MM.1S (cell line): Measurements from ENCODE around the gene RPS6KC1.

Experiments used
- DNase-seq: peaks from one replicate; pipeline ENCODE4 v3.0.0-alpha.2; 2015
- H2AFZ ChIP-seq: fragments of 300-600 bp; sonication (generic); 2 replicates; pipeline ENCODE4 v1.6.0; 2016; ENCODE audit warnings: antibody characterized with exemption, low read length
- H3F3A ChIP-seq: fragments of 300-600 bp; sonication (generic); 2 replicates; pipeline ENCODE4 v1.6.1; 2016; ENCODE audit warnings: mild to moderate bottlenecking, antibody characterized with exemption, low read length, moderate library complexity, mixed read lengths; ENCODE audit not compliant: insufficient read depth
- H3K27ac ChIP-seq: fragments of 300-600 bp; sonication (generic); 2 replicates; pipeline ENCODE4 v1.5.1; 2016; ENCODE audit warnings: mild to moderate bottlenecking, low read length
- H3K27me3 ChIP-seq: fragments of 300-600 bp; sonication (generic); replicated peaks from 2 replicates; pipeline ENCODE4 v1.6.0; 2016; ENCODE audit warnings: low read length; ENCODE audit not compliant: insufficient read depth
- H3K36me3 ChIP-seq: fragments of 300-600 bp; sonication (generic); replicated peaks from 2 replicates; pipeline ENCODE4 v1.6.1; 2016; ENCODE audit warnings: mild to moderate bottlenecking, low read length, mixed read lengths; ENCODE audit not compliant: insufficient read depth
- H3K4me1 ChIP-seq: fragments of 300-600 bp; sonication (generic); 2 replicates; pipeline ENCODE4 v1.6.1; 2016; ENCODE audit warnings: low read length, mixed read lengths
- H3K4me2 ChIP-seq: fragments of 300-600 bp; sonication (generic); 2 replicates; pipeline ENCODE4 v1.6.0; 2016; ENCODE audit warnings: low read depth, low read length
- H3K4me3 ChIP-seq: fragments of 300-600 bp; sonication (generic); 2 replicates; pipeline ENCODE4 v1.5.1; 2016; ENCODE audit warnings: low read length, mixed read lengths
- H3K79me2 ChIP-seq: fragments of 300-600 bp; sonication (generic); 2 replicates; pipeline ENCODE4 v1.6.1; 2016; ENCODE audit warnings: mixed run types, low read length, mixed read lengths
- H3K9ac ChIP-seq: fragments of 300-600 bp; sonication (generic); 2 replicates; pipeline ENCODE4 v1.6.1; 2016; ENCODE audit warnings: low read length, mixed read lengths
- H3K9me2 ChIP-seq: fragments of 300-600 bp; sonication (generic); replicated peaks from 2 replicates; pipeline ENCODE4 v1.6.1; 2016; ENCODE audit warnings: mild to moderate bottlenecking, low read length, mixed read lengths; ENCODE audit not compliant: insufficient read depth
- H3K9me3 ChIP-seq: fragments of 300-600 bp; sonication (generic); replicated peaks from 2 replicates; pipeline ENCODE4 v1.6.1; 2016; ENCODE audit warnings: mild to moderate bottlenecking, low read length, mixed read lengths; ENCODE audit not compliant: insufficient read depth
- H4K20me1 ChIP-seq: fragments of 300-600 bp; sonication (generic); 2 replicates; pipeline ENCODE4 v1.6.1; 2016; ENCODE audit warnings: mild to moderate bottlenecking, low read length, moderate library complexity, mixed read lengths; ENCODE audit not compliant: insufficient read depth
- CTCF ChIP-seq: fragments of 300-600 bp; sonication (generic); IDR thresholded peaks from 2 replicates; pipeline ENCODE4 v1.5.1; 2016; ENCODE audit warnings: antibody characterized with exemption, low read length, mixed read lengths
- EZH2 ChIP-seq: fragments of 300-600 bp; sonication (generic); optimal IDR thresholded peaks from 2 replicates; pipeline ENCODE3; 2017; ENCODE audit warnings: low read depth, mild to moderate bottlenecking, antibody characterized with exemption, low read length, mixed read lengths
- EZH2phosphoT487 ChIP-seq: fragments of 300-600 bp; sonication (generic); IDR thresholded peaks from 2 replicates; pipeline ENCODE4 v1.6.1; 2018; ENCODE audit warnings: antibody characterized with exemption, low read length

The RPS6KC1 gene

GRCh38 chr1:213124590-213124989 is 73.5 kb downstream of the RPS6KC1 start:
- no peaks in the 10 kb centered on the region for H3F3A ChIP-seq
- no peak overlapping the region for H3K4me2 ChIP-seq
- H3K36me3 ChIP-seq: no peaks in the 10 kb centered on the region
- TF ChIP-seq EZH2: no peak
- no peak for TF ChIP-seq CTCF
- no peak for TF ChIP-seq EZH2phosphoT487
- no peak for DNase-seq
- H3K27ac ChIP-seq: no peak overlapping the region
- H3K4me3 ChIP-seq: no peak overlapping the region
- H3K79me2 ChIP-seq: no peaks in the 10 kb centered on the region
- H3K9ac ChIP-seq: no peak overlapping the region
- H3K4me1 ChIP-seq: peaks cover 4% of the 10 kb centered on the region
- H4K20me1 ChIP-seq: no peaks in the 10 kb centered on the region
- no peak overlapping the region for H2AFZ ChIP-seq
- no peaks in the 10 kb centered on the region for H3K9me2 ChIP-seq
- H3K9me3 ChIP-seq: no peaks in the 10 kb centered on the region
- no peaks in the 10 kb centered on the region for H3K27me3 ChIP-seq

- no peak overlapping the region for H3K4me2 ChIP-seq
- DNase-seq: no peak
- H3K9me3 ChIP-seq: no peaks in the 10 kb centered on the region
- no peak overlapping the region for H3K4me3 ChIP-seq
- H3F3A ChIP-seq: no peaks in the 10 kb centered on the region
- H3K27me3 ChIP-seq: no peaks in the 10 kb centered on the region
- TF ChIP-seq EZH2phosphoT487 (no peak), EZH2 (no peak)
- H3K4me1 ChIP-seq: no peaks in the 10 kb centered on the region
- no peak overlapping the region for H3K27ac ChIP-seq
- no peaks in the 10 kb centered on the region for H3K36me3 ChIP-seq
- no peaks in the 10 kb centered on the region for H4K20me1 ChIP-seq
- H3K9ac ChIP-seq: no peak overlapping the region
- H3K79me2 ChIP-seq: no peaks in the 10 kb centered on the region
- no peak overlapping the region for H2AFZ ChIP-seq
- H3K9me2 ChIP-seq: no peaks in the 10 kb centered on the region
These were observed 74.6 kb downstream of the RPS6KC1 start for GRCh38 chr1:213125643-213126042.

- Histone ChIP-seq H3K36me3 (no peaks in the 10 kb centered on the region), H3K9ac (no peak overlapping the region), H3K9me3 (no peaks in the 10 kb centered on the region), H3K27me3 (no peaks in the 10 kb centered on the region), H4K20me1 (no peaks in the 10 kb centered on the region), H3K9me2 (no peaks in the 10 kb centered on the region), H3K4me3 (no peak overlapping the region), H3K27ac (no peak overlapping the region), H2AFZ (no peak overlapping the region), H3K4me2 (no peak overlapping the region), H3K4me1 (no peaks in the 10 kb centered on the region), H3K79me2 (no peaks in the 10 kb centered on the region), H3F3A (no peaks in the 10 kb centered on the region)
- DNase-seq: no peak
- TF ChIP-seq EZH2phosphoT487: no peak
- TF ChIP-seq EZH2: no peak
- no peak for TF ChIP-seq CTCF
These were observed 76.0 kb downstream of the RPS6KC1 start for GRCh38 chr1:213127074-213127473.

- no peaks in the 10 kb centered on the region for H3K79me2 ChIP-seq
- H3K9ac ChIP-seq: no peak overlapping the region
- TF ChIP-seq EZH2phosphoT487: no peak
- TF ChIP-seq EZH2: no peak
- no peak for TF ChIP-seq CTCF
- DNase-seq: no peak
- no peak overlapping the region for H3K27ac ChIP-seq
- H4K20me1 ChIP-seq: no peaks in the 10 kb centered on the region
- no peaks in the 10 kb centered on the region for H3K9me2 ChIP-seq
- H2AFZ ChIP-seq: no peak overlapping the region
- no peaks in the 10 kb centered on the region for H3K36me3 ChIP-seq
- no peaks in the 10 kb centered on the region for H3K9me3 ChIP-seq
- no peaks in the 10 kb centered on the region for H3K27me3 ChIP-seq
- H3K4me3 ChIP-seq: no peak overlapping the region
- no peak overlapping the region for H3K4me2 ChIP-seq
- no peaks in the 10 kb centered on the region for H3F3A ChIP-seq
- no peaks in the 10 kb centered on the region for H3K4me1 ChIP-seq
These were observed 81.0 kb downstream of the RPS6KC1 start for GRCh38 chr1:213131851-213132655.
